ENCODE results near the gene KIF26A.

The KIF26A gene

GRCh38 chr14:104178279-104178678 is 39.9 kb downstream of the KIF26A start:
- no peak overlapping the region for H3K9ac ChIP-seq (ENCODE audit: low read length)
- no peaks in the 10 kb centered on the region for H3F3A ChIP-seq (ENCODE audit: insufficient read depth, low read length)
- H4K20me1 ChIP-seq (ENCODE audit: insufficient read depth, low read length) = no peaks in the 10 kb centered on the region
- TF ChIP-seq CTCF (IDR thresholded peaks at IDR 0.05; ENCODE audit: low read length) (no peak), EZH2 (IDR thresholded peaks at IDR 0.05; ENCODE audit: borderline replicate concordance, low read length) (no peak)
- no peak overlapping the region for H2AFZ ChIP-seq (ENCODE audit: low read length)
- H3K4me2 ChIP-seq (ENCODE audit: low read length) = no peak overlapping the region
- no peak overlapping the region for H3K27ac ChIP-seq (ENCODE audit: low read depth, low read length, poor library complexity, severe bottlenecking)
- no peaks in the 10 kb centered on the region for H3K9me3 ChIP-seq (ENCODE audit: low read length)
- H3K4me1 ChIP-seq (ENCODE audit: insufficient read depth, low read length, severe bottlenecking) = no peaks in the 10 kb centered on the region
- no peak overlapping the region for H3K4me3 ChIP-seq (ENCODE audit: low read depth, low read length, poor library complexity, severe bottlenecking)
- no peaks in the 10 kb centered on the region for H3K9me2 ChIP-seq (ENCODE audit: low read depth, low read length)
- no peaks in the 10 kb centered on the region for H3K36me3 ChIP-seq (ENCODE audit: insufficient read depth, low read length)
- H3K27me3 ChIP-seq (ENCODE audit: insufficient read depth, low read length) = peaks cover 9% of the 10 kb centered on the region; the same call in 1 of the 2 replicates
- no peaks in the 10 kb centered on the region for H3K79me2 ChIP-seq (ENCODE audit: insufficient read depth, low read length)

- no peaks in the 10 kb centered on the region for H3K4me1 ChIP-seq (ENCODE audit: insufficient read depth, low read length, severe bottlenecking)
- H3K36me3 ChIP-seq (ENCODE audit: insufficient read depth, low read length) = no peaks in the 10 kb centered on the region
- H3K4me2 ChIP-seq (ENCODE audit: low read length) = no peak overlapping the region
- H3K27ac ChIP-seq (ENCODE audit: low read depth, low read length, poor library complexity, severe bottlenecking) = no peak overlapping the region
- TF ChIP-seq CTCF (IDR thresholded peaks at IDR 0.05; ENCODE audit: low read length) (no peak), EZH2 (IDR thresholded peaks at IDR 0.05; ENCODE audit: borderline replicate concordance, low read length) (no peak)
- H3K79me2 ChIP-seq (ENCODE audit: insufficient read depth, low read length) = no peaks in the 10 kb centered on the region
- H3K9me3 ChIP-seq (ENCODE audit: low read length) = no peaks in the 10 kb centered on the region
- no peak overlapping the region for H3K4me3 ChIP-seq (ENCODE audit: low read depth, low read length, poor library complexity, severe bottlenecking)
- H3K9ac ChIP-seq (ENCODE audit: low read length) = no peak overlapping the region
- H3K9me2 ChIP-seq (ENCODE audit: low read depth, low read length) = no peaks in the 10 kb centered on the region
- H4K20me1 ChIP-seq (ENCODE audit: insufficient read depth, low read length) = no peaks in the 10 kb centered on the region
- no peak overlapping the region for H2AFZ ChIP-seq (ENCODE audit: low read length)
- H3K27me3 ChIP-seq (ENCODE audit: insufficient read depth, low read length) = peaks cover 9% of the 10 kb centered on the region; the same call in 1 of the 2 replicates
- H3F3A ChIP-seq (ENCODE audit: insufficient read depth, low read length) = no peaks in the 10 kb centered on the region
Measured at GRCh38 chr14:104179126-104179525, 40.7 kb downstream of the KIF26A start.

GRCh38 chr14:104179564-104180129 is 41.3 kb downstream of the KIF26A start:
- Histone ChIP-seq H3K27ac (ENCODE audit: low read depth, low read length, poor library complexity, severe bottlenecking) (no peak overlapping the region), H4K20me1 (ENCODE audit: insufficient read depth, low read length) (no peaks in the 10 kb centered on the region), H3K4me3 (ENCODE audit: low read depth, low read length, poor library complexity, severe bottlenecking) (no peak overlapping the region), H3K36me3 (ENCODE audit: insufficient read depth, low read length) (no peaks in the 10 kb centered on the region), H3F3A (ENCODE audit: insufficient read depth, low read length) (no peaks in the 10 kb centered on the region), H3K9ac (ENCODE audit: low read length) (no peak overlapping the region), H2AFZ (ENCODE audit: low read length) (no peak overlapping the region), H3K27me3 (ENCODE audit: insufficient read depth, low read length) (peaks cover 6% of the 10 kb centered on the region; the same call in 1 of the 2 replicates), H3K9me2 (ENCODE audit: low read depth, low read length) (no peaks in the 10 kb centered on the region), H3K9me3 (ENCODE audit: low read length) (no peaks in the 10 kb centered on the region), H3K4me1 (ENCODE audit: insufficient read depth, low read length, severe bottlenecking) (no peaks in the 10 kb centered on the region), H3K79me2 (ENCODE audit: insufficient read depth, low read length) (no peaks in the 10 kb centered on the region), H3K4me2 (ENCODE audit: low read length) (no peak overlapping the region)
- TF ChIP-seq CTCF (IDR thresholded peaks at IDR 0.05; ENCODE audit: low read length) (no peak), EZH2 (IDR thresholded peaks at IDR 0.05; ENCODE audit: borderline replicate concordance, low read length) (no peak)

All from OCI-LY1 (cell line).